HK-2 (cell line): Measurements from ENCODE around the gene GGA3.
A peak's percentile ranks its signal among the peaks of the same experiment; 100 is the strongest.
"Not testable (repeated sequence)": the region's sequence is repeated elsewhere in the genome, so short reads cannot be mapped to it uniquely, and the experiment has no call there.

Experiments used
- DNase-seq: peaks from one replicate; pipeline ENCODE4 v3.0.0-alpha.2; 2018; ENCODE audit not compliant: unreplicated experiment

Gene GGA3, protein sequence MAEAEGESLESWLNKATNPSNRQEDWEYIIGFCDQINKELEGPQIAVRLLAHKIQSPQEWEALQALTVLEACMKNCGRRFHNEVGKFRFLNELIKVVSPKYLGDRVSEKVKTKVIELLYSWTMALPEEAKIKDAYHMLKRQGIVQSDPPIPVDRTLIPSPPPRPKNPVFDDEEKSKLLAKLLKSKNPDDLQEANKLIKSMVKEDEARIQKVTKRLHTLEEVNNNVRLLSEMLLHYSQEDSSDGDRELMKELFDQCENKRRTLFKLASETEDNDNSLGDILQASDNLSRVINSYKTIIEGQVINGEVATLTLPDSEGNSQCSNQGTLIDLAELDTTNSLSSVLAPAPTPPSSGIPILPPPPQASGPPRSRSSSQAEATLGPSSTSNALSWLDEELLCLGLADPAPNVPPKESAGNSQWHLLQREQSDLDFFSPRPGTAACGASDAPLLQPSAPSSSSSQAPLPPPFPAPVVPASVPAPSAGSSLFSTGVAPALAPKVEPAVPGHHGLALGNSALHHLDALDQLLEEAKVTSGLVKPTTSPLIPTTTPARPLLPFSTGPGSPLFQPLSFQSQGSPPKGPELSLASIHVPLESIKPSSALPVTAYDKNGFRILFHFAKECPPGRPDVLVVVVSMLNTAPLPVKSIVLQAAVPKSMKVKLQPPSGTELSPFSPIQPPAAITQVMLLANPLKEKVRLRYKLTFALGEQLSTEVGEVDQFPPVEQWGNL

DNA sequence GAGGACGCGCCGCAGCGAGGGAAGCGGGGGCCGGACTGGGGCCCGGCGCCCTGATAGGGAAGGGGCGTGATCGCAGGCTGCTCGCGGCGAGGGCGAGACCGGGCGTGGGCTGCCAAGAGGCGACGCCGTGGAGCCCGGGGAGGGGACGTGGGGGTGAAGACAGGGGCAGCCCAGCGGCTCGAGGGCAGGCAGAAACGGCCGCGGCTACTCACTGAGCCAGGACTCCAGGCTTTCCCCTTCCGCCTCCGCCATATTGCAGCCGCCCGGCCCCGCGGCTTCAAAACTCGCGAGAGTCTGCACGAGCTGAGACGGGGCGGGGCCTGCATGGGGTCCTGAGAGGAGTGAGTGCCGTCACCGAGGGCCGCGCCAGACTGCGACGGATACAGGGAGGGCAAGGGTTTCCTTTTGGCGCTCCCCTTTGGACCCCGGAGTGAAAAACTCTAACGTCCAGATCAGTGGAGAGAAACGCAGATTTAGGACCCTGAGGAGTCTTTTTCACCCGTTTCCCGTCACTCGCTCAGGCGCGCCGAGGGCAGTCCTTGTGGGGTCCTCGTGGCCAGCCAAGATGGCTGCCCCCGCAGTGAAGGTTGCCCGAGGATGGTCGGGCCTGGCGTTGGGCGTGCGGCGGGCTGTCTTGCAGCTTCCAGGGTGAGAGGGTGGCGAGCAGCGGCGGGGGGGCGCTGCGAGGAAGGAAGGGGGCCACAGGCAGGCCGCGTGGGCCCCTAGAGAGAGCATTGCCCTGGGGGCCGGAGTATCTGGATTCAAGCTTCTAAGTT is at the start of gene GGA3, which contains the start of gene MRPS7:
Gene GGA3, minus strand, starts transcription at position 271 of the 776 bp plus-strand sequence. Its CDS starts 19 bp downstream, at position 252.
Gene MRPS7, plus strand, starts transcription at position 544 of the 776 bp plus-strand sequence. Its CDS starts 22 bp downstream, at position 566.
- peak; percentile 95 for DNase-seq

DNA sequence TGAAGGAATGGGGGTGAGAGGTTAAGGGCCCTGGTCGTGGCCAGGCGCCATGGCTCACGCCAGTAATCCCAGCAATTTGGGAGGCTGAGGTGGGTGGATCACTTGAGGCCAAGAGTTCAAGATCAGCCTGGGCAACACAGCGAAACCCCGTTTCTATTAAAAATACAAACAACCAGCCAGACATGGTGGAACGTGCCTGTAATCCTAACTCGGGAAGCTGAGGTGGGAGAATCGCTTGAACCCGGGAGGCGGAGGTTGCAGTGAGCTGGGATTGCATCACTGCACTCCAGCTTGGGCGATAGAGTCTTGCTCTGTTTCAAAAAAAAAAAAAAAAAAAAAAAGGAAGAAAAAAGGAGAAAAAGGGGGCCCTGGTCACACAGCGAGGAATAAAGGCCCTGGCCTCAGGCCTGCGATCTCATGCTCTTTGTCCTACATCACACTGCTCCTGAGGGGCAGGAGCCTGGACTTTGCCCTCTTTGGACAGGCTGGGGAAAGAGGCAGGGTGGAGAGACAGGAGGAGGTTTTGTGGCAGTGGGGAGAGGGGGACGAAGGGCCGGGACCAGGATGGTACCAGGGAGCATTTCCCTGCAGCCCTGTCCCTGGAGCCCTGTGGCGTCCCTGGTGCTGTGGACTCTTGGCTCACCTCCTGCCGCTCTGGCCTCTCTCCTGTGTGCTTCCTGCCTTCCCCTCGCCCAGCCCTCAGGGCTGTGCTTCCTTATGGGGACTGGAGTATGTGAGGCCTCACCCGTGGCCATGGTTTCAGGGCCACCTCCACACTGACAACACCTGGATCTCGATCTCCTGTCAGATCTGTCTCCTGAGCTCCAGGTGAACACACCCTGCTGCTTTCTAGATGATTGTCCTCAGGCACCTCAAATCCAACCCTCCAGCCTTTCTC is 47.6 kb upstream of the GGA3 start:
- DNase-seq: no peak

DNA sequence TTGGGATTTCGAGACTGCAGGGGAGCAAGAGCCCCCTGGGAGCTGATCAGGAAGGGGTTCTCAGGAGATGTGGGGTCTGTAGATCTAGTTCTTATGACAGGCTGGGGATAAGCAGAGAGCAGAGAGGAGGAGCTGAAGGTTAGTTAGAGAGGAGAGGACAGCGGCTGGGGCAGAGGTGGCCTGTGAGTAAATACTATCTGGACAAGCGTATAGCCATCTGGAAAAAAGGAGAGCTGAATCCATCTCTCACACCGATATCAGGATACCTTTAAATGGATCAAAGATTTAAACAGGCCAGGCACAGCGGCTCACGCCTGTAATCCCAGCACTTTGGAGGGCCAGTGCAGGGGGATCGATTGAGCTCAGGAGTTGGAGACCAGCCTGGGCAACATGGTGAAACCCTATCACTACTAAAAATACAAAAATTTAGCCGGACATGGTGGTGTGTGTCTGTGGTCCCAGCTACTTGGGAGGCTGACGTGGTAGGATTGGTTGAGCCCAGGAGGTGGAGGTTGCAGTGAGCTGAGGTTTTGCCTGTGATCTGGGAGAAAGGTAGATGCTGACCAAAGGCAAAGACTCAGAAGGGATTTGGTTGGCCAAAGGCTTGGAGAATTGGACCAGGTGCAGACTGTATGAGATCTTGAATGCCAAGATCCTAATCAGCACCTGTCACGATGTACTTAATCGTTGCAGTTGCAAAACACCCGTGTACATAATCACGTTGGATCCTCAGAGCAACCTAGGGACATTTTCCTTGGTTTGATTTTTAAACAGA is 46.7 kb upstream of the GGA3 start:
- DNase-seq: no peak

DNA sequence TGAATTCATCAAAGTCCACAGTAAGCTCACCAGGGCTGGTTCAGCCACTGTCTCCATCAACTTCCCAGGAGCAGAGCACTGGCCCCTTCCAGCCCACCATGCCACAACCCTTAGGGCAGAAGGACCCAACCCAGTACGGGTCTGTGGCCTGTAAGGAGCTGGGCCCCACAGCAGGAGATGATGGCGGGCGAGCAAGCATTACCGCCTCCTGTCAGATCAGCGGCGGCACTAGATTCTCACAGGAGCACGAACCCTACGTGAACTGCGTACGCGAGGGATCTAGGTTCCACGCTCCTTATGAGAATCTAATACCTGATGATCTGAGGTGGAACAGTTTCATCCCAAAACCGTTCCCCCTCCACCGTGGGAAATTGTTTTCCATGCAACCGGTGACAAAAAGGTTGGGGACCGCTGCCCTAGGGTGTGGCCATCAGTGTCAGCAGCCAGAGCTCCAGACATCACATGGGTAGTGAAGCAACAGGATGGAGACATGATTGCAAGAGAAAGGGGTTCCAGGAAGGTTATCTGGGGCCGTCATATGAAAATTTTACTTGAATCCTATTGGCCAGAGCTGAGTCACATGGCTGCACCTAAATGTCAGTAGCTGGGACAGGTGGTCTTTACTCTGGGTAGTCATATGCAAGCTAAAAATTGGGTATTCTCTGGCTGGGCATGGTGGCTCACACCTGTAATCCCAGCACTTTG is 40.2 kb upstream of the GGA3 start:
- DNase-seq: no peak

DNA sequence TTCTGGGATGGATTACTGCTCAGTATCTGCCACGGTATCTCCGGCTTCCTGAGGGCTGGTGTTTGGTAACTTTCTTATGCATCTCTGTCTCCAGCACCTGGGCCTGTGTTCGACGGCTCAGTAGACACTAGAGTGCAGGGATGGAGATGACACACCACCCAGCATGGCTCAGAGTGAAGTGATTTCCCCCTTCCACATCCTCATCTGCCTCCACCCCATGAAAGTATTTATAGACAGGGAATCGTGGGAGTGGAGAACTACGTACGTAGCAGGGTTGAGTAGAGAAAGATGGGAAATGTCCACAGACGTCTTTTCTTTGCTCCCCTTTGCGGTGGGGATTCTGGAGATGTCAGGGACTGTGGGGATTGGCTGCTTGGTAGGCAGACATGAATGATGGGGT is 39.6 kb upstream of the GGA3 start:
- DNase-seq: no peak

DNA sequence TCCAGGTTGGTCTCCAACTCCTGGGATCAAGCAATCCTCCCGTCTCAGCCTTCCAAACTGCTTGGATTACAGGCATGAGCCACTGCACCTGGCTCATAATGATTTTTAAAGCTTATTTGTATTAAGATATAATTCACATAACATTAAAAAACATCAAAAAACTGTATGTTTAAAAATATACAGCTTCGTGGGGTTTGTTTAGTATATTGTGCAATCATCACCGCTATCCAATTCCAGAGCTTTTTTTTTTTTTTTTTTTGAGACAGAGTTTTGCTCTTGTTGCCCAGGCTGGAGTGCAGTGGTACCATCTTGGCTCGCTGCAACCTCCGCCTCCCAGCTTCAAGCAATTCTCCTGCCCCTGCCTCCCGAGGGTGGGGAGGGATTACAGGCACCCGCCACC is 38.9 kb upstream of the GGA3 start:
- no peak for DNase-seq

DNA sequence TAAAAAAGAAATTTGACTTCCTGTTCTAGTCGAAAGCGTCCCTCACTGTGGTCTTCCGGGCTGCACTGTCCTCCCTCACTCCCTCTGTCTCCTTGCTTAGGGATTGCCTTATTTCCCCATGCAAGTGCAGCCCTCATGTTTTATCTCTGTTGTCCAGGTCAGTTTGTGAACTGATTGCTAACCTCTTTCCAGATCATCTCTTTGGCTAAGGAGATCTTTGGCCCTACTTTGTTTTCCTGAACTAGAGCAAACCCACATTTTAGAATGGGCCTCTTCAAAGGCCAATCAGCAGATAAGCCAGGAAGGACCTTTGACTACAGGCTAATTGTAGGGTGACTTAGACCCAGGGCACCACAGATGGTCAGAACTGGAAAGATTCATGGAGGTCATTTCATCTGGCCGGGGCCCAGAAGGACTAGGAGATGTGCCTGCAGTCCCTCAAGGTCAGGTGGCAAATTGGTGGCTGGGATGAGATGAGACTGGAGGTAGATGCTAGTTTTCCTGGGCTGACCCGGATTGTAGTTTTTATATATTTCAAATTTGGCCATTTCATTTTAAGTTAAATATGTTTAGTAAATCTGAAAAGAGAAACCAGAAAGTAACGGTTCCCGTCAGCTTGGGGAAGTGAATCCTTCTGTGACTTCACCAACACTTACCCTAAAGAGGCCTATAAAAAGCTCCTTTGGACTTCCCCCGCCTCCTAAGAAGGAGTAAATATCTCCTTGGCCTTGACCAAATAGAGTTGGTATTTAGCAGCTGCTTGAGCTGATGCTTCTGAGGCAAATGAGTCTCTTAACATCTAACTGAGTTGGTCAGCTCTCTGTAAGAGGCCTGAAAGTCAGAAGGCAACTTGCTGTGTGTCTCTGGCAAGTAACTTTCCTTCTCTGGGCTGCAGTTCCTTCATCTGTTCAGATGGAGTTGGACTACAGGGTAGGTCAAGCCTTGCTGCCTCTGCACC is 34.1 kb upstream of the GGA3 start:
- DNase-seq: no peak

DNA sequence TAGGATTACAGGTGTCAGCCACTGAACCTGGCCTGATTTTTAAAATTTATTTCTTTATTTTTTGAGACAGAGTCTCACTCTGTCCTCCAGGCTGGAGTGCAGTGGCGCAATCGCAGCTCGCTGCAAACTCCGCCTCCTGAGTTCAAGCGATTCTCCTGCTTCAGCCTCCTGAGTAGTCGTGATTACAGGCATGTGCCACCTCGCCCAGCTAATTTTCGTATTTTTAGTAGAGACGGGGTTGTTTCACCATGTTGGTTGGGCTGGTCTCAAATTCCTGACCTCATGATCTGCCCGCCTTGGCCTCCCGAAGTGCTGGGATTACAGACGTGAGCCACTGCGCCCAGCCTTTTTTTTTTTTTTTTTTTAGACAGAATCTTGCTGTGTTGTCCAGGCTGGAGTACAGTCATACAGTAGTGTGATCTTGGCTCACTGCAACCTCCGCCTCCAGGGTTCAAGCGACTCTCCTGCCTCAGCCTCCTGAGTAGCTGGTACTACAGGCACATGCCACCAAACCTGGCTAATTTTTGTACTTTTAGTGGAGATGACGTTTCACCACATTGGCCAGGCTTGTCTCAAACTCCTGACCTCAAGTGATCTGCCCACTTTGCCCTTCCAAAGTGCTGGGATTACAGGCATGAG is 31.5 kb upstream of the GGA3 start:
- DNase-seq: not testable (repeated sequence)

DNA sequence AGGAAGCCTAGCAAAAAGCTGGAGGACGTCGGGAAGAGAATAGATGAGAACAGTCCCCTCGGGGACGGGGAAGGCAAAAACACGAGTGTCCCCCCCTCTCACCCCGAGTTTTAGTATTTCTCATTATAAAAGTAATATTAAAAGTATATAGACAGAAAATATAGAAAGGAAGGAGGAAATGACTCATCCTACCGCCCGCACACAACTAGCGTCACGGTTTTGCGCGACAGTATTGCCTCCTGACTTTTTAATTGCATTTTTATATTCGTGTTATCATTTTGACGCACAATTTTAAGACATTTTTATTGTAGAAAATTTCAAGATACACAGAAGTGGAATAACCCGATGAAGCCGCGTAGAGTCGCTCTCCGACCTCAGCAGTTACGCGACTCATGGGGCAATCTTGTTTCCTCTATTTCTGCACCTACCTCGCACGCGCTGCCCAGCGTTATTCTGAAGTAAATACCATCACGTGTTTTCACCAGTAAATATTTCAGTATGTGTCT is 28.5 kb upstream of the GGA3 start:
- no peak for DNase-seq

DNA sequence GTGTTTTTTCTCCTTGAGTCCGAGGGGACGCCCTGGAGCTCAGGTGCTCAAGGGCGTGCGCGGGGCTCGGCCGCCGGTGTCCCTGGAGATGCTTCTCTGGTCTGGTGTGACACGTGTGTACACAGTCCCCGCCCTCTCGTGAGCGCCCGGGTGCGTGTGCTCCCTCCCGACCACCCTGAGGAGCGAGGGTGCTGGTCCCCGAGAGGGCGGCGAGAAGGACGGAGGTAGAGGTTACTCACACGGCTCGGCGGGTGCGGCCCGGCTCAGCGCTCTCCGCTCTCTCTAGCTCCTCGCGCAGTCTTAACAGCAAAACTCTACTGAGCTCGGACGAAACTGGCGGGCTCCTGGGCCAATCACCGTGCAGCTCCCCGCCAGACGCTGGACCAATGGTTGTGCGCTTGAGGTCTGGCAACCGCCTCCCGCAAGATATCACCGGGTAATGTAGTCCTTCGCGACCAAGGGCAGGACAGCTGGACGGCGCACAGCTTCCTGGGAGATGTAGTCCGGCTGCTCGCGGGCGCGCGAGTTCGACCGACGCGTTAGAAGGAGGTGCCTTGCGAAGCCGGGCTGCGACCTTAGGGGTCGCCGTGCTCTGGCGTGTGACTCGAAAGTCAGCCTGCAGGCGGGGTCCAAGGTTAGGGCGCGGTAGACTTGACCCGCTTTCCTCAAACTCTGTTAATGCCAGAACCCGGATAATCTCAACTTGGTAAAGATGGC is 27.9 kb upstream of the GGA3 start, which contains the start of gene SLC25A19:
Gene SLC25A19, minus strand, starts transcription at position 319 of the 717 bp plus-strand sequence. CDS start 2,669 bp downstream, outside the sequence.
- DNase-seq: peak; percentile 98

DNA sequence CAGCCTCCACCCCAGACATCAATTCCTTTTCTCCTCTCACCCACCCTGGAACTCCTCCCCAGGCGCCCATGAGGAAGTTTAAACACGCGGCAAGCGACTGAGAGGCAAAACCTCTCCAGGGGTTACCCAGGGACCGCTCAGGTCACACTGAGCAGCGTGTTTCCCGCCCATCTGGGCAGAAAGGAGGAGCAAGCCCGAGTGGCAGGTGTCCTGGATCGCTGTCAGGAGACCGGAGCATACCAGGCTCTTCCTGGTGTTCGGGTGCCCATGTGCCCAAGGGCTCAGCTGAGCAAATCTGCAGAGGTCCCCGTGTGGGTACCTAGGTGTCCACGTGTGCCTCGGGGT is 27.3 kb upstream of the GGA3 start:
- DNase-seq: peak; percentile 55

DNA sequence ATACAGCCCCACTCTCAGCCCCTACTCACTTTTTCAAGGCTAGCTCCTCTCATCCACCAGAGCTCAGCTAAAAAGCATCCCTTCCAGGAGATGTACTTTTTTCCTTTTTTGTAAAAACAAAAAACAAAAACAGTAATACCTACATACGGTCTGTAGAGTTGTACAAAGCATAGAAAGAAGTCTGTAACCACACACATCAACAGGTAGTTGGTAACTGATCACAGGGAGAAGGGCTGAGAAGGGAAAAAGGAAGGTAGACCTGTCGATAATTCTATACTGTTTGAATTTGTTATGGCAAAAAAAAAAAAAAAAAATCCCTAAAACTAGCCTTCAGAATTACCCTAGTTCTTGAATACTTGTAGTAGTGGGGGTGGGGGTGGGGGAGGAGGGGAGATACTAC is 27.0 kb upstream of the GGA3 start:
- DNase-seq: no peak

DNA sequence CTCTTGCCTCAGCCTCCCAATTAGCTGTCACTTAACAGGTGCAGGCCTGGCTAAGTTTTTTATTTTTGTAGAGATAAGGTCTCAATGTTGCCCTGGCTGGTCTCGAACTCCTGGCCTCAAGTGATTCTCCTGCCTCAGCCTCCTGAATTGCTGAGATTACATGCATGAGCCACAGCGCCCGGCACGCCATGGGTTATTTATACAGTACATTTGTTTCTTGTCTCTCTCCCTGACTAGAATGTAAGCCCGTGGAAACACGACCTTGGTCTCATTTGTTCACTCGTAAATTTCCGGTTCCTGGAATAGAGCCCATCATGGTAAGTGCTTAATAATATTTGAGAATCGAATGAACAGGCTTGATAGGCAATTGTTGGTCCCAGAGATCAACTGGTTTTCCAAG is 25.8 kb upstream of the GGA3 start:
- DNase-seq: no peak

DNA sequence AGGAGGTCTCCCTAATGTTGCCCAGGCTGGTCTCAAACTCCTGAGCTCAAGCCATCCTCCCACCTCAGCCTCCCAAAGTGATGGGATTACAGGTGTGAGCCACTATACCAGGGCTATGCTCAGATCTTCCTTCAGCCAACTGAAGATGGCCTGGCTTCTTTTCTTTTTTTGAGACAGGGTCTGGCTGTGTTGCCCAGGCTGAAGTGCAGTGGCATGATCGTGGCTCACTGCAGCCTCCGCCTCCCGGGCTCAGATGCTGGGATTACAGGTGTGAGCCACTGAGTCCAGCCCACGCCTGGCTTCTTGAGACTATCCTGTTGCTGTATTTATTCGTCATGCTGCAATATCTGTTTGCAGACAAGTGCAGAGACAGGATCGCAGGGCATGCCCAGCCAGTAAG is 23.7 kb upstream of the GGA3 start:
- no peak for DNase-seq

DNA sequence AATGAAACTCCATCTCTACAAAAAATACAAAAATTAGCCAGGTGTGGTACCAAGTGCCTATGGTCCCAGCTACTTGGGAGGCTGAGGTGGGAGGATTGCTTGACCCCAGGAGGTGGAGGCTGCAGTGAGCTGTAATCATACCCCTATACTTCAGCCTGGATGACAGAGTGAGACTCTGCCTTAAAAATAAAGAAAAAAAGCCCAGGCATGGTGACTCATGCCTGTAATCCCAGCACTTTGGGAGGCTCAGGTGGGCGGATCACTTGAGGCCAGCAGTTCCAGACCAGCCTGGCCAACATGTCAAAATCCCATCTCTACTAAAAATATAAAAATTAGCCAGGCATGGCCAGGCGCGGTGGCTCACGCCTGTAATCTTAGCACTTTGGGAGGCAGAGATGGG is 18.8 kb upstream of the GGA3 start:
- DNase-seq: not testable (repeated sequence)

DNA sequence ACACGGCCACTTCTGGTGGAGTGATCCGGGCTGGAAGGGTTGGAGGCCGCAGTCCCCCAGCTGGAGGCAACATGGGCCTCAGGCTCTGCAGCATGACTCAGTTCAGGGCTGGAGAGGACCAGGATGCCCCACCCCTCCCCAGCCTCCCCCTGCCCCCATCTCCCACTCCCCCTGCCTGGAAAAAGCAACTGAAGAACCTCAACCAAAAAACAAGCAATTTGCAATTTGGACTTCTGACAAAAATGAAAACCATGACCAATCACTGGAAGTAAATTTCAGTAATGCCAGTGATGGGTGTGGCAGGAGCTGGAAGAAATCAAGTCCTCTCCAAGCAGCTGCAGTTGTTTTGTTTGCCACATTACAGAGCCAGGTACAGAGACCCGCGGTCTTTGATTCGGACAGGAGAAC is 16.3 kb upstream of the GGA3 start:
- no peak for DNase-seq
